Measurements from ENCODE around the gene PEX19.

Gene PEX19

GRCh38 chr1:160239582-160240299, 45.2 kb downstream of the PEX19 start:
- no peak for DNase-seq (ENCODE audit: low spot score)

GRCh38 chr1:160238408-160238807, 46.5 kb downstream of the PEX19 start:
- no peak for DNase-seq (ENCODE audit: low spot score)

- no peak for DNase-seq (ENCODE audit: low spot score)
Observed at GRCh38 chr1:160237558-160237957, 47.4 kb downstream of the PEX19 start.

- no peak for DNase-seq (ENCODE audit: low spot score)
Observed at GRCh38 chr1:160236806-160237205, 48.1 kb downstream of the PEX19 start.

- no peak for DNase-seq (ENCODE audit: low spot score)
Observed at GRCh38 chr1:160232911-160233310, 52.0 kb downstream of the PEX19 start.

- DNase-seq (ENCODE audit: low spot score), result no peak
Observed at GRCh38 chr1:160228431-160228830, 56.5 kb downstream of the PEX19 start.

GRCh38 chr1:160227561-160227960, 57.4 kb downstream of the PEX19 start:
- DNase-seq (ENCODE audit: low spot score), result no peak

- no peak for DNase-seq (ENCODE audit: low spot score)
Observed at GRCh38 chr1:160227034-160227433, 57.9 kb downstream of the PEX19 start.

All from ecto neural progenitor cell (in vitro differentiated cells).